Osteoblast (primary cell): Measurements from ENCODE around the gene LOXL3. TPM values are rescaled to one million over a fixed set of nuclear protein-coding genes. Genes with fewer than 3 reads are reported as not detected.

Experiments used
- DNase-seq: peaks from one replicate; pipeline ENCODE4 v3.0.0; 2011; ENCODE audit warnings: low spot score, mixed read lengths; ENCODE audit not compliant: insufficient read length; ENCODE audit errors: missing footprints
- H2AFZ ChIP-seq: 2 replicates; pipeline ENCODE4 v1.6.0; 2011; ENCODE audit warnings: mild to moderate bottlenecking, low read length
- H3K27ac ChIP-seq: 2 replicates; pipeline ENCODE4 v1.5.1; 2011; ENCODE audit warnings: mild to moderate bottlenecking, low read depth, low read length, moderate library complexity
- H3K27me3 ChIP-seq: 2 replicates; pipeline ENCODE4 v1.6.0; 2012; ENCODE audit warnings: mild to moderate bottlenecking, control low read depth, inconsistent platforms, low read length, moderate library complexity; ENCODE audit not compliant: insufficient read depth
- H3K36me3 ChIP-seq: 2 replicates; pipeline ENCODE4 v1.5.1; 2011; ENCODE audit warnings: mild to moderate bottlenecking, low read length, control low read depth, moderate library complexity; ENCODE audit not compliant: insufficient read depth
- H3K4me1 ChIP-seq: 2 replicates; pipeline ENCODE4 v1.5.1; 2011; ENCODE audit warnings: mild to moderate bottlenecking, low read length, control low read depth, moderate library complexity; ENCODE audit not compliant: insufficient read depth
- H3K4me2 ChIP-seq: 2 replicates; pipeline ENCODE4 v1.6.0; 2011; ENCODE audit warnings: mild to moderate bottlenecking, low read length; ENCODE audit not compliant: insufficient read depth
- H3K4me3 ChIP-seq: fragments of 200-600 bp; sonication (generic); 3 replicates; pipeline ENCODE4 v1.5.1; 2012; ENCODE audit warnings: mild to moderate bottlenecking, low read length, inconsistent platforms; ENCODE audit not compliant: insufficient read depth
- H3K79me2 ChIP-seq: 2 replicates; pipeline ENCODE4 v1.6.0; 2012; ENCODE audit warnings: mild to moderate bottlenecking, low read length, control low read depth, inconsistent platforms; ENCODE audit not compliant: insufficient read depth
- H3K9me3 ChIP-seq: 2 replicates; pipeline ENCODE4 v1.5.1; 2011; ENCODE audit warnings: low read depth, low read length, control low read depth
- H4K20me1 ChIP-seq: 2 replicates; pipeline ENCODE4 v1.6.0; 2012; ENCODE audit warnings: mild to moderate bottlenecking, low read length, control low read depth; ENCODE audit not compliant: insufficient read depth
- total RNA-seq: library from RNA; depleted of rRNA; stranded (reverse); fragments of >200 nt; gene quantifications from 2 replicates; pipeline ENCODE4 v1.2.3, GENCODE V29; 2012
- TF ChIP-seq, protein P1 (sequence below): IDR thresholded peaks from 2 replicates; pipeline ENCODE4 v1.5.1; 2011; ENCODE audit warnings: mild to moderate bottlenecking, low read depth, low read length, moderate library complexity; ENCODE audit errors: extremely low read depth

The LOXL3 gene
- total RNA-seq, 1 donor: 97.4 TPM

DNA sequence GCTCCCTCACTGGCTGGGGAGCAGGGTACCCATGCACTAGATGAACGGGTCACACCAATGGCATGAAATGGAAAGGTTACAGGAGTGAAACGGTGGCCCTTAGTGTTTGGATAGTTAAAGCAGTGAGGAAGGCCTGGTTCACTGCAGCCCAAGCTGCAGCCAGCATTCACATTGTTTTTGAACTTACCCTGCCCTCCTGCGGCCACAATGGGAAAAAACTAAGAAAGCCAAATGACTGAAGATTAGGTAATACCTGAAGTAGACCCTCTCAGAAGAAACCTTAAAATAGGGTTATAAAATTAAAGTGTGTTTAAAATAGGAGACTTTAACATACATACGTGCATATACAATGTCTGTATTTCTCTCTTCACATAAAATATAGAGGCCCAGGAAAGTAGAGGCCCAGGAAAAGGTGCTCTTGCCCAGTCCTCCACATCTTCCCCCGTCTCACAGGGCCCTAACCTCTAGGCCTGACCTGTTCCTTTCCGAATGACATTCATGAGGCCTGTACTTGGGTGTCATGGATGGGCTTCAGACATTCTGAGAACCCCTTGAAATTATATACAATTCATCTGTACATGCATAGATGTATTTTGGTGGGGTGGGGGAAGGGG, 34.0 kb upstream of the LOXL3 start:
- no peak overlapping the region for H3K4me3 ChIP-seq
- H3K27ac ChIP-seq: no peak overlapping the region
- no peaks in the 10 kb centered on the region for H4K20me1 ChIP-seq
- no peaks in the 10 kb centered on the region for H3K36me3 ChIP-seq
- peaks cover 32% of the 10 kb centered on the region for H3K4me1 ChIP-seq
- no peaks in the 10 kb centered on the region for H3K9me3 ChIP-seq
- TF ChIP-seq, protein P1, sequence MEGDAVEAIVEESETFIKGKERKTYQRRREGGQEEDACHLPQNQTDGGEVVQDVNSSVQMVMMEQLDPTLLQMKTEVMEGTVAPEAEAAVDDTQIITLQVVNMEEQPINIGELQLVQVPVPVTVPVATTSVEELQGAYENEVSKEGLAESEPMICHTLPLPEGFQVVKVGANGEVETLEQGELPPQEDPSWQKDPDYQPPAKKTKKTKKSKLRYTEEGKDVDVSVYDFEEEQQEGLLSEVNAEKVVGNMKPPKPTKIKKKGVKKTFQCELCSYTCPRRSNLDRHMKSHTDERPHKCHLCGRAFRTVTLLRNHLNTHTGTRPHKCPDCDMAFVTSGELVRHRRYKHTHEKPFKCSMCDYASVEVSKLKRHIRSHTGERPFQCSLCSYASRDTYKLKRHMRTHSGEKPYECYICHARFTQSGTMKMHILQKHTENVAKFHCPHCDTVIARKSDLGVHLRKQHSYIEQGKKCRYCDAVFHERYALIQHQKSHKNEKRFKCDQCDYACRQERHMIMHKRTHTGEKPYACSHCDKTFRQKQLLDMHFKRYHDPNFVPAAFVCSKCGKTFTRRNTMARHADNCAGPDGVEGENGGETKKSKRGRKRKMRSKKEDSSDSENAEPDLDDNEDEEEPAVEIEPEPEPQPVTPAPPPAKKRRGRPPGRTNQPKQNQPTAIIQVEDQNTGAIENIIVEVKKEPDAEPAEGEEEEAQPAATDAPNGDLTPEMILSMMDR: peak; percentile 84
- DNase-seq: peak; percentile 85
- no peak overlapping the region for H3K4me2 ChIP-seq
- no peaks in the 10 kb centered on the region for H3K79me2 ChIP-seq
- peak overlapping the region; percentile 90 for H2AFZ ChIP-seq
- H3K27me3 ChIP-seq: no peaks in the 10 kb centered on the region

DNA sequence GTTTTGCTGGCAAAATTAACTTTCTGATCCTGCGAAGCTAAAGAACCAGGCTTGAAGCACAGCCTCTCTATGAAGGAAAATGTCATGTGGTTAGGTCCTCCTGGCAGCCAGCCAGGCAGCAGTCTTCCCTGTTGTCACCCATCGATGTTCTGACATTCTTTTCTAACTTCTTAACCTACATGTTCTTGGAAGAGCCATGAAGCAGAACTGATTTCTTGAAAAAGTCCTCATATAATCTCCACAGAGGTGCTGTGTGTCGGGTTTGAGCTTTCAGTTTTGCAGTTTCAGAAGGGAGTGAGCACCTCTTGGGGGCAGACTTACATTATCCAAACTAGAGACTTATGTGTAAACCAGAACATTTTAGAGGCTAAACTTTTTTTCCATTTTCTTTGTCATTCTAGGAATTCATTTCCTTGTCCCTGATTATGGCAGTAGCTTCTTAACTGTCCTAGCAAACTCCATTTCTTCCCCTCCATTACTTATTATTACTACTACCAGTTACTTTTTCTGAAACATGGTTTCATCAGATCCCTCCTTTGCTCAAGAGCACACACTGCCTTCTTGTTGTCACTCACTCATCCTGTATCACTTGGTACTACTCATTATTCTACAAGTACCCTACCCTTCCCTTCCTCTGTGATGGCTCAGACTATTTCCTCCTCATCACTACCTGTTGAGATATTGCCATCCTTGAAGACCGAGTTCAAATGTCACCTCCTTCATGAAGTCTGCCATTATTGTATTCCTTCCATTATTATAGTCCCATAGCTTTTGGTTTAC, 31.9 kb upstream of the LOXL3 start:
- Histone ChIP-seq H3K4me2 (peak overlapping the region; percentile 43), H4K20me1 (no peaks in the 10 kb centered on the region), H3K9me3 (no peaks in the 10 kb centered on the region), H3K27ac (peak overlapping the region; percentile 19), H3K79me2 (no peaks in the 10 kb centered on the region), H2AFZ (peak overlapping the region; percentile 6), H3K4me1 (peaks cover 32% of the 10 kb centered on the region), H3K4me3 (peak overlapping the region; percentile 18), H3K27me3 (no peaks in the 10 kb centered on the region), H3K36me3 (no peaks in the 10 kb centered on the region)
- no peak for DNase-seq
- TF ChIP-seq, protein P1: peak; percentile 12

DNA sequence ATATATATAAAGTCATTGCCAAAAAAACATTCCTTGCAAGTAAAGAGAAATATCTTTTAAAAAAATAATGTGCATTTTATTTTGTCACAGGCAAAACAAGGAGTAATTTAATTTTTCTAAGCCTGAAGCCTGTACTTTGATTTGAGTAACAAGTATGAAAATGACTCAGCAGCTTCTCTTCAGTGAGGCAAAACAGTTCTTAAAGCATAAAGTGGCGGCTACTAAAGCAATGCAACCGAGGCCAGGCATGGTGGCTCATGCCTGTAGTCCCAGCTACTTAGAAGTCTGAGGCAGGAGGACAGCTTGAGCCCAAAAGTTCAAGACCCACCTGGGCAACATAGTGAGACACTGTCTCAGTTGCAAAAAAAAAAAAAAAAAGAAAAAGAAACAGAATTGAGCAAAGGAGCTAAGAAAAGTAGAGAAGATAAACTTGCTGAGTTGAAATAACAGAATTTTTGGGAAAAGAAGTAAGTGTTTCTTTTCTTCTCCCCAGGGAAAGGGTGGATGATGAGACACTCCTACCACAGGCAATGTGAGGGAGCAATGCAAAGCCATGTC, 30.4 kb upstream of the LOXL3 start:
- Histone ChIP-seq H3K36me3 (no peaks in the 10 kb centered on the region), H3K9me3 (no peaks in the 10 kb centered on the region), H3K79me2 (no peaks in the 10 kb centered on the region), H3K27me3 (no peaks in the 10 kb centered on the region), H3K4me2 (peak overlapping the region; percentile 56), H3K27ac (peak overlapping the region; percentile 73), H4K20me1 (no peaks in the 10 kb centered on the region), H3K4me1 (peaks cover 32% of the 10 kb centered on the region), H3K4me3 (no peak overlapping the region), H2AFZ (no peak overlapping the region)
- peak; percentile 76 for DNase-seq
- TF ChIP-seq, protein P1: no peak

DNA sequence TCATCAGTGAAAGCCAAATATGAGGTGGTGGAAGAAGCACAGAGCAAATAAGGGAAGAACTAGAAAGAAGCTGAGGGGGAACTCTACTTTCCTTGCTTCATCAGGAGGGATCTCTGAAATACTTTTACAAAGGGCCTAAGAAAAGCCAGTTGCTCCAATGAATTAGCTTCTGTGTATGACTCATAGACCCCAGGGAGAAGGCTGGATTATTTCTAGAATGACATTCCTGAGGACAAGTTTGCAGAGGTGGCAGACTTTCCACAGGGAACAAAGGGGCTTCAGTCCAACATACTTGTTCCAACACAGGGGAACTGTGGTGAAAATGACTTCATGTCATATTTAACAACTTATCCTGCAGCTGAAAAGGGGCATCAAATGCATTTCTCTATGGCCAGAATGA, 29.8 kb upstream of the LOXL3 start:
- TF ChIP-seq, protein P1: no peak
- no peaks in the 10 kb centered on the region for H3K36me3 ChIP-seq
- H2AFZ ChIP-seq: no peak overlapping the region
- no peaks in the 10 kb centered on the region for H3K9me3 ChIP-seq
- H3K27ac ChIP-seq: peak overlapping the region; percentile 73
- H3K4me2 ChIP-seq: peak overlapping the region; percentile 56
- no peaks in the 10 kb centered on the region for H4K20me1 ChIP-seq
- no peak overlapping the region for H3K4me3 ChIP-seq
- no peaks in the 10 kb centered on the region for H3K27me3 ChIP-seq
- H3K4me1 ChIP-seq: peaks cover 34% of the 10 kb centered on the region
- no peaks in the 10 kb centered on the region for H3K79me2 ChIP-seq
- DNase-seq: peak; percentile 23
